Measurements from ENCODE around the gene DOCK9.
"Not testable (repeated sequence)": the region's sequence is repeated elsewhere in the genome, so short reads cannot be mapped to it uniquely, and the experiment has no call there.

The DOCK9 gene

DNA sequence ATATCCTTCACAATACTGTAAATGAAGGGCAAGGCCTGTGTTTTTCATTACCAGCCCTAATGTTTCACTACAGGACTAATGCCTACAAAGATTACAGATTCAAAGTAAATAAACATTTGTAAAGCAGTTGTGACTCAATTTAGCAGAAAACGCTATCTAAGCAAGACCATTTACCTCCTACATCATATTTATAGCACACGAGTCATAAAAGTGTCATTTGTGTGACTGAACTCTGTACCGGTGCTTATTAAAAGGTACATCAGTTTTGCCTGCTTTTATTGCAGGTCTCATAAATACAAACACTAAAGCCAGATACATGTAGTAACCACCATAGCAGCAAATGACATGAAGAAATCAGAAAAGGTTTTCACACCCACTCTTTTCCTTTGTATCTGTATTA lies 163.9 kb downstream of the DOCK9 start:
- DNase-seq = no peak

DNA sequence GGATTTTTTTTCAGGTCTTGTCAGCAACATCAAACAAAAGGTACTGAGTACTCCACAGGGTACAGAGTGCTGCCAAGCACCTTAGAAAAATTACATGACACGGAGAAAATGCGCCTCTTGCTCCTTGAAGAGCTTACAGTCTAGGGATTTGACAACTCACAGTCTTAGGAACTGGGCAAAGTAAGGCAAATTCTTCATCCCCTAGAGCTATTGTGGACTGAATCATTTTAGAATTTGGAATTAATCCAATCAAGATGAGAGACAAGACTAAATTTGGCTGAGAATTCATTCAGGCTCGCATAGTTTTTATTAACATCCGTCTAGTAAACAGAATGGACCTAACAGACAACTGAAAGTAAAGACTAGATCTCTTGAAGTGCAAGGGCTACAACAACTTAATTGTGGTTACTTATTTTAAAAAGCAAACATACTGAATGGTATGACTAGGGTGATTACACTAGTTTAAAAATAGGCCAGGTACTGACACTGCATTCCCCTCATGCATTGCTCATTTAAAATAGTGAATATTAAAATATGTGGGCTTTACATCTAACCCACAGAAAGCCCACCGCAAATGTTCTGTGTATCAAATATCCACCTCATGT lies 165.6 kb downstream of the DOCK9 start:
- DNase-seq = not testable (repeated sequence)

DNA sequence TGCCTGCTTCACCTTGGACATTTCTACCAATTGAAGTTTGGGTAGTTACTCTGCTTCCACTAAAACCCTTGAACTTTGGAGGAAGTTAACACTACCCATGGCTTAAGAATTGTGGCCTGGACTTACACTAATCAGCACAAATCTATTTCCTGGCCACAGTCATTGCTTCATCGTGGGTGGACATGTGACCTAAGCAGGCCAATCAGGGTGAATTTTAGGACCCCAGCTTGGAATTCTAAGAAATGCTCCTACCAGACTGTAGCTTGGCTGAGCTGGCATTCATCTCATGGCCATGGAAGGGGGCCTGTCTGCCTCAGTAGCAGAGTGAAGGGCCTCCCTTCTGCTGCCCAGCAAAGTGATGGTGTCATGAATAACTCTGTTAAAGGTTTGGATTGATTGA lies 167.1 kb downstream of the DOCK9 start:
- no peak for DNase-seq

DNA sequence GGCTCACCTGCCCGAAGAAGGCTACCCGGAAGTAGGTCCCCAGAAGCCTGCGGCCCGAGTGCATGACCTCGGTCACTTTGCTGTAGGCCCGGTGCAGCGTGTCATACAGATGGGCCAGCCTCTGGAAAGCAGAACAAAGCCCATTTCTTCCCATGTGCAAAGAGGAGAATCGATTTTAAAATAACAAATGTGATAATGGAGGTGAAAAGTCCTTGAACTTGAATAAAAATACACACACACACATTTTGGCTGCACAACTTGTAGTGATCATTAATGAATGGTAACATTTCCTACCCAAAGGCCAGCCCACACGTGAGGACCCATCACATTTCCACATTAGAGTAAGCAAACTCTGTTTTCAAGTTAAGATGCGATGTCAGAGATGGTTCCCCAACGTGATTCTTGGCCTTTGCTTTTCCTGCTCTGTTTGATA lies 168.5 kb downstream of the DOCK9 start:
- DNase-seq = no peak

DNA sequence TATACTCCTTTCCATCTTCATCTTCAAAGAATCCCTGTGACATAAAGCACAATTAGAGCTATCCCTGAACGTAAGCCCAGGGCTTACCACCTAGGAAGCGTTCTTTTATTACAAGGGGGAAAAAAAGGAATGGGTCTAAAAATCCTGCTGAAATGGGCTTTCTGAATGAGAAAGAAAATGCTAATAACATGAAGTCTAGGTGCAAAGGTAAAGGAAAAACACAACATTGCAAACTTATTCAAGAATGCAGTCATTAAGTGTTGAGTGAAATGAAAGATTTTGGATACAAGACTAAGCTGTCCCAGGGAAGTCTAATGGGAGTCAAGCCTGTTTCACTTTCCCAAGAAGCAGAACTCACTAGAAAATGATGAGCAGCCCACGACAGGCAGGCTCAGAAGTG lies 170.1 kb downstream of the DOCK9 start:
- DNase-seq = no peak

DNA sequence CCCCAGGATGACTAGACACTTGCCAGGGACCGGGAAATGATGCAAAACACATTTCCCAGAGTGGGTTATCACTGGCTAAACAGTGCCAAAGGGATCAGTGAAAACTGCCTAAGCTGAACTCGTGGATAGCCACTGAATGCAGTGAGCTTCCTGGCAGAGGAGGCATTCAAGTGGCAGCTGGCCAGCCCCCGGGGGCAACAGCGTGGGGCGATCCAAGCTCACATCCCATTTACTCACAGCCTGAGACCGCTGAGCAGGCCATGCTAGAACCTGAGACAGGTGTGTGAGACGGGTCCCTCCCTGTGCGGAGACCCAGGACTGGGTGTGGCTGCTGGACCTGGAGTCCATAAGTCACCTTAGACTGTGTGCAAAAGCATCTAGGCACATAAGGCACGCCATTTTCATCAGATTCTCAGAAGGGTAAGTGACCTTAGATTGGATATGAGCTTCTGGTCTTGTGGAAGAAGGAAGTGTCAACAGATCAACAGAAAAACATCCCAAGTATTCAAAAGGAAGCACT lies 173.5 kb downstream of the DOCK9 start:
- DNase-seq = no peak

DNA sequence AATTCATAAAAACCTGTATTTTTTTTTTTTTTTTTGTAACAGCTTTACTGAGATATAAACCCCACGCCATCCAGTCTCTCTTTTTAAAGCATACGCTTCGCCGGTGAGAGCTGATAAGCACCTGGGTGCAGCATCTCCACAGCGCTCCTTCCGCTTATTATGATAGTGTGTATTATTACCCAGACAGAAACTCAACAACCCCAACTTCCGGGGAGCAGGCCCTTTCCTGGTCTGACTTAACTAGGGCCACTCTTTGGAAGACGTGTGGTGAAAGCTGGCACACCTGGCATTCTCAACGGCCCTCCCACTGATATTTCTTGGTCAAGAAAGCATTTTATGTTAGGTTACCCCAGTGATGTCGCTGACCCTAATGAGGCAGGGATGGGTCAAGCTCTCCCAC lies 173.9 kb downstream of the DOCK9 start:
- DNase-seq = no peak

DNA sequence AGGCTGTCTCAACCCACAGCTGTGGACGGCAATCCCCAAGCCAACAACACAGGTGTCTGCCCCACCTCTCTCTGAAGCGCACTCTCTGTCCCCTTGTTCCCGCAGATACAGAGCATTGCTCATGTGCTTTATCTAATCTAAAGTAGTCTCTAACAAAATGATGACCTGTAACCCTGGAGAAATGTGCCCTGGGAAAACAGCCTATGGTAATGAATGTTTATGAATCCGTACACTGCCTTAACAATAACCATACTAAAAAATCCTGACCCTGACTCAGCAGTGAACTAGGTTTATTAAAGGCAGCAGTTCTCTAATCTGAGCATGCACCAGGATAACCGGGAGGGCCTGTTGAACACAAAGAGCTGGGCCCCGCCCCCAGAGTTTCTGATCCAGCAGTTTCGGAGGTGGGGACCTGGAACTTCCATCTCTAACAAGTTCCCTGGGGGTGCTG lies 174.7 kb downstream of the DOCK9 start:
- no peak for DNase-seq

DNA sequence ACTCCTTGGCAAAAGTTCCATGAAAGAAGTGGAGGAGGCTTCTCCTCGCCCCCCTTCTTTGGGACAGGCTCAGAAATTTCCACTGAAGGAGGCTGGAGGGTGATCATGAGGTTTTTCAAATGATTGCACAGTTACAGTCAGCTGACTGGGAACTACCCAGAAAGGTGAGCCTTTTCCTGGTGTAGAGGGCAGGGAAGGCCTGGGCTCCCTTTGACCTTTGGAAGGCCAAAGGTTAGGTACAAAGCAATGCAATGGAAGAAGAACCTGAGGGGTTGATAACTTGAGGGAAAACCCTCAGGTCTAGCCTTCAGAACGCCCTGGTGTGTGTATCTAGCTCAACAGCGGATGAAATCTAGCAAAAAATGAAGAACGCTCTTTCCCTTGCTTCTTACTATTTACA lies 175.3 kb downstream of the DOCK9 start:
- DNase-seq = no peak

DNA sequence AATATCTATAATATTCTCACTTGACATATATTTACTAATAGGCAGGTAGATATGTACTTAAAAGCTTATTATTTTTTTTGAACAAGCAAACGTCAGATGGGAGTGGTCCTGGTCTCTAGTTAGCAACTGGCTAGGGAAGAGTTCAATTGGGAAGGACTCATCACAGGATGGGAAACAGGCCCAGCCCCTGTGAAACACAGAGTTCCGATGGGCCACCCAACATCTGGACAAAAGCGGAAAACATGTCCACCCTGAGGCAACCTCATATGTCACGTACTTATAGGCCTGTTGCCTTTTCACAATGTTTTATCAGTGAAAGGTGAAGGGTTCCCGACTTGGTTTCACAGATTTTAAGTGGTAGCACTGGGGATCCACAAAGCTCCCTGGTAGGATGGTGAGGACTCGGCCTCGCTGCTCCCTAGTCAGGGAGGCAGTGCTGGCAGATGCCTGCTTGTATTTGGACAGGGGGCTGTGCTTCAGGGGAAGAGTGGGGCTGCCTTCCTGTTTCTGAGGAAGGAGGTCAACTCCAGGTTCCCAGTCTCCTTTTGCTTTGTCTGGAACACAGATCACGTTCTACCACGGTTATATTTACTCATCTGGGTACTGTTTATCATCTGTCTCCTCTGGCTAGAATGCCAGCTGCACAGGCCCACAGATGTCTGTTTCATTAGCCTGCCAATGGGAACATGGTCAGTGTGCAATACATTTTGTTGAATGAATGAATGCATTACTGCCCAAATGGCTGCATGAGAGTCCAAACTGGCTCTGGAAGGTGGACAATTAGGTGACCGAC lies 176.0 kb downstream of the DOCK9 start:
- DNase-seq = no peak

DNA sequence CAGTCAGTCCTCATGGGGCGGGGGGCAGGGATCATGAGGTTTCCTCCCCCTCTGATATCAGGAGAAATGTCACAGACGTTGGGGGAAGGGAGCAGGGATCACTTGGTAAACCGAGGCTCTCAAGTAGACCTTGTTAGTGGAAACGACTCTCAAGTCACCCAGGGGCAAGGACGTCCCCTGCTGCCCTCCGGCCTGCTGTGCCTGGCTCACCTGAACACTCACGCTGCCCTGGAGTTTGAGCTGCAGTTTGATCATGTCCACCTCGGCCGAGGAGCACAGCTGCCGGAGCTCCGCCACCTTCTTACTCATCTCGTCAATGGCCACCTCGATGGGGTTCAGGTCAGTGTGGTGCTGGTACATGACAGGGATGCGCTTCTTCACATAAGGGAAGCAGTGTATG lies 177.8 kb downstream of the DOCK9 start:
- DNase-seq = no peak

DNA sequence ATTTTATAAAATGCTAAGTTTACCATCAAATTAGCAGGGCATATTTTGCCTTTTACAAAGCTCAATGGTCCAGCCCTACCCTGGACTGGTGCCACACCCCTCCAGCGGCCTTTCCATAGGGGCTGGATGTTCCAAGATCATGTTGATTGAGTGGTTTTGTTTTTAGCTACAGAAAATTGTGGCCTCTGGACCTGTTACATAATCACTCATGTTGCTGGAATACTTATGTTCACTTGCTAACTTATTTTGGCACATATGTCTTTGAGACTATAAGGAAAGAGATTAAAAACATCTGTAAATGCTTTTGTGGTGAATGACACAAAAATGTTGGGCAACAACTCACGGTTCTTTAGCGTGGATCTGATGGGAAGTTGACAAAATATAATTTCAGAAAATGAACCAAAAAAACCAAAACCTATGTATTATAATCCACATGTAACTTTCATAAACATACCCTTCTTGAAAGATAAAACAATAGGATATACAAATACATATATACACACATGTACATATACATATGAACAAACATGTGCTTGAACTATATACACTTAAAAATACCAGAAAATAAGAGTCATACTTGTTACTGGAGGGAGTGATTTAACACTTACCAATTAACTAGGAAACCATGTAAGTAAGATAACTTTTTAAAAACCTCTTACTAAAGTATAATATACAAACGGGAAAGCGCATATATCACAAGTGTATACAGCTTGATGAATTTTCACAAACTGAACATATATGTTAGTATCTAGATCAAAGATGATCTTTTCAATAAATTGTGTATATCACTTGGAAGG lies 178.8 kb downstream of the DOCK9 start:
- no peak for DNase-seq

DNA sequence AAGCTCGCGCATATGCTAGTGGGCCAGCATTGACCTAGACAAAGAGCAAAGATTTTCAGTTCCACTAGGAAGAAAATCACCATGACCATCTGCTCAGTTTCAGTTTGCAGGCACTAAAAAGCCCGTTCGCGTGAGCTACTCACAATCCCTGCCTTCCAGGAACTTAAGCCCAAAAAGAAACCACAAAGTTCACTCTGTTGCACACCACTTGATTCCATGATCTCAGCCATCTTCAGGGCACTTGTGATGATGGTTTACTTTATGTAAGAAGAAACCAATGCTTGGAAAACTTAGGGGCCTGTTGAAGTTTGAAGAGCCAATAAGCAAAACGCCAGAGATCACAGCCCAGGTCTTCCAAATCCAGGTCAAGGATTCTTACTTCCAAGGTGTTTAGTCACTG lies 180.4 kb downstream of the DOCK9 start:
- no peak for DNase-seq

DNA sequence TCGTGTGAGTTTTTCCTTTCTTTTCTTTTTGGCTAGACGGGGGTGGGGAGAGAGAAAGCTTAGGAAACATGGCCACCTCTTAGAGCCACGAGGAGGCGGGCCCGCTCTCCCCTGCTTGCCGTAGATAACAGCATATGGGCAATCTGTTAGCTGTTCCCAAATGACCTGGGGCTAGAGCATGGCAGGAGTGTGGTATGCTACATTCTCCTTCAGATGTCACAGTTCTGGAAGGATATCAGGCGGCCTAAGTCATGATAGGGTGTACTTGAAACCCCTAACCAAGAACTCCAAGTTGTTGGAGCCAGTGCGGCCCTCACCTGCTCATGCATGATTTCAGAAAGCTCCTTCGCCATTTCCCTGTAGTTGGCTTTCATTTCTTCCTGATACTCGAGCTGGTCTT lies 181.1 kb downstream of the DOCK9 start:
- no peak for DNase-seq

DNA sequence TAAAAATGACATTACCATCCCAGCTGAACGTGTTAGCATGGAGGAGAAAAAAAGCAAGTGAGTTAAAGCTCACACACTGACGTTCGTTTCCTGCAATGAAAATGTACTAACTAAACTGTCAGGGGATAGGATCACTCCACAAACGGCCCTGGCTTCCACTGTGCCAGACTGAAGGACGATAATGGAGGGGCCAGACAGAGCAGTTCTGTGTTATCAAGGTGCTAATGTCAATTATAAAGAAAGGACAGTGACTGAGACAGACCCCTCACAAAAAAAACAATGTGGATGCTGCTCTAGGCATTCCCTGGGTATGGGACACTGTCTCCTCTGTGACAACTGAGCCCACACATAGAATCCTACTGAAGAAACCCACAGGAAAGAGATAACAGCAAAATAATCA lies 181.7 kb downstream of the DOCK9 start:
- no peak for DNase-seq

DNA sequence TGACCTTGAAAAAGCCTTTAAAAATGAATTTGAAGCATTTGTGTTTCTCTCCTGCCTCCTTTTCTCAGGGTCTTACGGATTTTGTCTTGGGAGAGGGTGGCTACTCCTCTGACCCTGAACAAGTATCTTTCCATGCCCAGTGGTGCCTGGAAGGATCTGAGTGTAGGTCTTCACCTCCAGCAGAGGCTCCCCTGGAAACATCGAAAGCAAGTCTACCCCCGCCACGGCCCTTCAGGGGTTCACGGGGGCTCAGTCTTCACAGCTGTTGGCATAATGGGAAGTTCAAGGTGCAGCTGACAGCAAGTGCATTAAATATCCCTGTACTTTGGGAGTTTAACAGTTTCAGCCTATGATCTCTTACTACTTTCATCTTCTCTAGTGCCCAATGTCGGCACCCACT lies 182.6 kb downstream of the DOCK9 start:
- no peak for DNase-seq

DNA sequence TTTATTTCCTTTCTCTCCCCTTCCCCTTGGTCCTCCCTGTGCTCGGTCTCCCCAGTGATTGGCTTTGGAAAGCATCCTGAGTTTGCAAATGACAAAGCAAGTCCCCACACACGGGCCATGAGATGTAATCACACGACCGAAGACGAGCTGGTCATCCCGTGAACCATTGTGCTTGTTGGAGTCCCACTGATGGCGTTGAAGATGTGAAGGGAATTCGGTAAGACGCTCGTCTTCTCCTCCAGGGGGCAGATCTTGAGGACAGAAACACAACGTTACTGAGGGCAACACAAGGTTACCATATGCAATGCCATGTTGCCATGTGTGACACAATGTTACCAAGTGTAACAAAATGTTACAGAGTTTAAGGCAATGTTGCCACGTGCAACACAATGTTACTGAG lies 183.4 kb downstream of the DOCK9 start:
- DNase-seq = no peak

DNA sequence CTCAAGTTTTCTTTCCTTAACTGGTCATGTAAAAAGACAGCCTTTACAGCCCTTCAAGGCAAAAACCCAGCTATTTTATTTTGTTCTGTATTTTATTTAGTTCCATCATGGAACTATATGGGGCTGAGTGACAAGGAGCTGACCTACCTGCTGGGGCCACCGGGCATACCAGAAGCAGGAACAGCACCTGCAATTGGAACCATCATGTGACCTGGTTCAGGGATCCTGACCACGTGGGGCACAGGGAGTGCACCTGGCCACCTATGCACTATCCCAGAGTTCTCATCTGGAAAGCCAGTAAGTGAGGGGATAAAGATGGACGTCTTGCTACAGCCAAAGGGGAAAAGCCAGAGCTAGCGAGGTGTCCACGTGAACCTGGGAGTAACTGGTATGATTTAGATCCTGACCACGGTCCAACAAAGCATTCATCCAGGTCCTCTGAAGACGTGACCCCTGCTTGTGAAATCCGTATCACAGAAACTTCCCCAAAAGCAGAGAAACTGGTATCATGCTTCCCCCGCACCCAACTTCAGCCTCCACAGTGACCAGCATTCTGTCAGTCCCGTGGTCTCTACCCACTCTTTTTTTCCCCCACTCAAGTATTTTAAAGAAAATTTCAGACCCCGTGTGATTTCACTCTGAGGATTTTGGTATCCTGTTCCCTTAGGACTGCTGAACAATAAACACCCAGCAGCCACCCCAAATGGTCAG lies 184.9 kb downstream of the DOCK9 start:
- no peak for DNase-seq

DNA sequence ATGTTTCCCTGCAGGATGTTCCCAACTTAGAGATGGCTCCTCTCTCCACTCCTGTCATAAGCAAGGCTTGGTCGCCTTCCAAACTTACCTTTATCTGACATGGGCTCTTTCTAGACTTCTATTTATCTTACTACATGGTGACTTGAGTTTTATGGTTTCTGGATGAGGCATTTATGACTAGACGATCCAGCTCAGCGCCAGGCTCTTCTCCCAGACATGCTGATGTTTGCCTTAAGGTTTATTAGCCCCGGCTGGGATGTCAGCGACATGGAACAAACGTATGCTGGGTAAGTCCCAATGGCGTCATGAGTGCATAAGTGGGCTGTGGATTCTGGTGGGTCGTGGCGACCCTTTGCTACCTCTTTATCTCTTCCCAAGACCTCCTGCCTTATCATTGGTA lies 185.5 kb downstream of the DOCK9 start:
- no peak for DNase-seq

DNA sequence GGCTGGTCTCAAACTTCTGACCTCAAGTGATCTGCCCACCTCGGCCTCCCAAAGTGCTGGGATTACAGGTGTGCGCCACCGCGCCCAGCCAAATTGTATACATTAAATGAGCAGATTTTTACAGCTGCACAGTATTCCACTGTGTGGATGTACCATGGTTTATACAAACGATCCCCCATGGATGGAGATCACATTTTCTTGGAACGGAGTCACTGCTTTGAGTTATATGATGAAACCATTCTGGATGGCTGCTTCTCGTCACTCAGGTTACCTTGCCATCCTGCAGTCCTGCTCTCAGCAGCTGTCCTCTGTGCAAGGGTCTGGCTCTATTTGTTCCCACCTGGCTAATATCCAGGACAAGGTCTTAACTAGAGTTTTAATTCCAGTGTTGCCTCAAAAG lies 186.3 kb downstream of the DOCK9 start:
- DNase-seq = no peak

DNA sequence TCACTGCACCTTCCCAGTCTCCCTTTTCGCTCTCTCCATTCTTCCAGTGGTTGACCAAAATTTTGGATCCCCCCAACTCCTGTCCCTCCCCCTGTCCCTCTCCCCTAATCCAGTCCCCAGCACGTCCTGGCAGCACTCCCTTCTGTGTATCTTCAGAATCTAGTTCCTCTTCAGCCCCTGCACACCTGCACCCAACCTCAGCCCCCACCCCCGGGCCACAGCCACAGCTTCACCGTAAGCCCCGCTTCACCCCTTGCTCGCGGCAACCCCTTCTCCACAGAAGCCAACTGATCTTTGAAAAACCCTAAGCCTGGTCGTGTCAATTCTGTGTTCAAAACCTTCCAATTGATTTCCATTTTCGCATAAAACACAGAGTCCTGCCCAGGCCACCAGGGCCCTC lies 189.9 kb downstream of the DOCK9 start:
- DNase-seq = no peak

DNA sequence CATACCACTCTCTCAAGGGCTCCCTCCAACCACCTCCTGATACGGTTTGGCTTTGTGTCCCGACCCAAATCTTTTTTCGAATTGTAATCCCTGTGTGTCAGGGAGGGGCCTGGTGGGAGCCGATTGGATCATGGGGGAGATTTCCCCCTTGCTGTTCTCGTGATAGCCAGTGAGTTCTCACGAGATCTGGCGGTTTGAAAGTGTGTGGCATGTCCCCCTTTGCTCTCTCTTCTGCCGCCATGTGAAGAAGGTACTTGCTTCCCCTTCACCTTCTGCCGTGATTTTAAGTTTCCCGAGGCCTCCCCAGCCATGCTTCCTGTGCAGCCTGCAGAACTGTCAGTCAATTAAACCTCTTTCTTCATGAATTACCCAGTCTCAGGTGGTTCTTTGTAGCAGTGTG lies 190.7 kb downstream of the DOCK9 start:
- DNase-seq = no peak

DNA sequence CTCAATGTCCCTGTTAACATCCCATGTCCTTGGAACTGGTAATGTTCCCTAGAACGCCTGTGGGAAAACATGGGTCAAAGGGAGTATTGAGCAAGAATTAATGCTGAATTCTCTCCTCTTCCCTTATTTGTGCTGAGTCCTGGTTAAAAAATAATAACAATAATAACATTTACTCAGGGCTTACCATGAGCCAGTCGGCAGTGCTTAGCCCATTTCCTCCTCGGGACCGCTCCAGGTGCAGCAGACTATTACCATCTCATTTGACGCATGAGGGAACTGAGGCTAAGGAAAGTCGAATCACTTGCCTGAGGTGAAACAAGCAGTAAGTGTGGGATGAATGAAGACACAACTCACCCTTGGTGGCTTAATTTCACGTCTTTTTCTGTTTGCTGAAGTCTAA lies 191.8 kb downstream of the DOCK9 start:
- DNase-seq = no peak
